Liver (tissue), 3 donors: ENCODE data around the gene IRF8.
A peak's percentile ranks its signal among the peaks of the same experiment; 100 is the strongest.

Source experiments
- EGR1 ChIP-seq, 2 donors: IDR thresholded peaks; 2 replicates each; pipeline ENCODE4 v1.6.1; 2016 to 2018; ENCODE audit warnings: antibody characterized with exemption in 2 of 2, low read depth in 2 of 2
- HNF4A ChIP-seq, 2 donors: conservative IDR thresholded peaks; 2 replicates each; pipeline ENCODE4 v1.6.1; 2016; ENCODE audit warnings: antibody characterized with exemption in 2 of 2, mild to moderate bottlenecking in 2 of 2
- HNF4G ChIP-seq: IDR thresholded peaks from 2 replicates; pipeline ENCODE4 v1.6.1; 2016; ENCODE audit warnings: antibody characterized with exemption
- JUND ChIP-seq, 2 donors: IDR thresholded peaks; 2 replicates each; pipeline ENCODE4 v1.6.1; 2016; ENCODE audit warnings: antibody characterized with exemption in 2 of 2
- SP1 ChIP-seq: IDR thresholded peaks from 2 replicates; pipeline ENCODE4 v1.6.1; 2018; ENCODE audit warnings: antibody characterized with exemption, mild to moderate bottlenecking
- YY1 ChIP-seq: IDR thresholded peaks from 2 replicates; pipeline ENCODE4 v1.6.1; 2016; ENCODE audit warnings: antibody characterized with exemption, mild to moderate bottlenecking
- TF ChIP-seq, protein P1 (sequence below): fragments of 150-350 bp; IDR thresholded peaks from 2 replicates; pipeline ENCODE4 v1.5.1; 2017; ENCODE audit warnings: improper control_type of control experiment, low read depth, low read length; ENCODE audit not compliant: missing input control
- TF ChIP-seq, protein P2 (sequence below): IDR thresholded peaks from 2 replicates; pipeline ENCODE4 v1.6.1; 2016; ENCODE audit warnings: antibody characterized with exemption, mild to moderate bottlenecking
- TF ChIP-seq, protein P3 (sequence below): IDR thresholded peaks from 2 replicates; pipeline ENCODE4 v1.6.1; 2016; ENCODE audit warnings: antibody characterized with exemption
- donor health status: healthy.
- donor health status: healthy.

DNA sequence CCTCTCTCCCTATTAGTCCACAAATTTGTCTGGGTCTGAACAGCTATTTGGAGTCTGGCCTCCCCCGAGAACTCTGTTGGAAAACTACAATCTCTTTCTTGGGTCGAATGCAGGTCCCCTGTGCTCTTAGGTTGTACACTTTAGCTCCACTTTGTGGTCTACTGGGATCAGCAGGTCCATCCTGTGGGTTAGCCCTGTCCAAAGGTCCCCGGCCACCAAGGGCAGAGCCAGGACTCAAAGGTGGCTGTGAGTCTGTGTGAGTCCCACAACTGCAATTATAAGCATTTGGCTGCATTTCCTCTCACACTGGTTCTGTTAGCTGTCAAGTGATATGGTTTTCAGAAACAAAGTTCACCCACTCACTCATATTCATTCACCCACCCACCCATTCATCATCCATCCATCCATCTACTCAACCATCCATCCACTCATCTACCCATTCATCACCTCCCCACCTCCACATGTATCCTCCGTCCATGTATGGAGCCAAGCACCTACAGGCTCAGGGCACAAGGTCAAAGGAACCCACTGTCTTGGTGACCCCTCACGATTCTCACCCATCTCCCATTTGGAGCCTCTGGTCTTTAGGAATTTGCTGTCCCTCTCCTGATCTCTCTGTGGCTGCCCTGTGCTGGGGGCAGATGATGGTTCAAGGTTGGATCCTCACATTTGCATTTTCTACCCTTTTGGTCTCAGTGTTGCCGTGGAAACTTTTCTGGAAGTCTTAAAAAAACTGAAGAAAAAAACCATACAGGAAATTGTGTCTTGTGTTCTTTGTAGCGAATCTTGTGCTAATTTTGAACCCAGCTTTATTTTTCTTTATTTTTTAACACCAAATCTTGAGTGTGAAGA, 45.8 kb downstream of the IRF8 start:
- TF ChIP-seq, protein P1, sequence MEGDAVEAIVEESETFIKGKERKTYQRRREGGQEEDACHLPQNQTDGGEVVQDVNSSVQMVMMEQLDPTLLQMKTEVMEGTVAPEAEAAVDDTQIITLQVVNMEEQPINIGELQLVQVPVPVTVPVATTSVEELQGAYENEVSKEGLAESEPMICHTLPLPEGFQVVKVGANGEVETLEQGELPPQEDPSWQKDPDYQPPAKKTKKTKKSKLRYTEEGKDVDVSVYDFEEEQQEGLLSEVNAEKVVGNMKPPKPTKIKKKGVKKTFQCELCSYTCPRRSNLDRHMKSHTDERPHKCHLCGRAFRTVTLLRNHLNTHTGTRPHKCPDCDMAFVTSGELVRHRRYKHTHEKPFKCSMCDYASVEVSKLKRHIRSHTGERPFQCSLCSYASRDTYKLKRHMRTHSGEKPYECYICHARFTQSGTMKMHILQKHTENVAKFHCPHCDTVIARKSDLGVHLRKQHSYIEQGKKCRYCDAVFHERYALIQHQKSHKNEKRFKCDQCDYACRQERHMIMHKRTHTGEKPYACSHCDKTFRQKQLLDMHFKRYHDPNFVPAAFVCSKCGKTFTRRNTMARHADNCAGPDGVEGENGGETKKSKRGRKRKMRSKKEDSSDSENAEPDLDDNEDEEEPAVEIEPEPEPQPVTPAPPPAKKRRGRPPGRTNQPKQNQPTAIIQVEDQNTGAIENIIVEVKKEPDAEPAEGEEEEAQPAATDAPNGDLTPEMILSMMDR, result no peak
- TF ChIP-seq SP1 (peak; percentile 82), HNF4G (peak; percentile 96), HNF4A (conservative IDR thresholded peaks at IDR 0.05) (peak; percentile 97 to 99), YY1 (peak; percentile 37), JUND (IDR thresholded peaks at IDR 0.05) (peak in 1 of 2 donors; percentile 44), EGR1 (IDR thresholded peaks at IDR 0.05; ENCODE audit: low read depth in 2 of 2) (no peak)
- TF ChIP-seq, protein P2, sequence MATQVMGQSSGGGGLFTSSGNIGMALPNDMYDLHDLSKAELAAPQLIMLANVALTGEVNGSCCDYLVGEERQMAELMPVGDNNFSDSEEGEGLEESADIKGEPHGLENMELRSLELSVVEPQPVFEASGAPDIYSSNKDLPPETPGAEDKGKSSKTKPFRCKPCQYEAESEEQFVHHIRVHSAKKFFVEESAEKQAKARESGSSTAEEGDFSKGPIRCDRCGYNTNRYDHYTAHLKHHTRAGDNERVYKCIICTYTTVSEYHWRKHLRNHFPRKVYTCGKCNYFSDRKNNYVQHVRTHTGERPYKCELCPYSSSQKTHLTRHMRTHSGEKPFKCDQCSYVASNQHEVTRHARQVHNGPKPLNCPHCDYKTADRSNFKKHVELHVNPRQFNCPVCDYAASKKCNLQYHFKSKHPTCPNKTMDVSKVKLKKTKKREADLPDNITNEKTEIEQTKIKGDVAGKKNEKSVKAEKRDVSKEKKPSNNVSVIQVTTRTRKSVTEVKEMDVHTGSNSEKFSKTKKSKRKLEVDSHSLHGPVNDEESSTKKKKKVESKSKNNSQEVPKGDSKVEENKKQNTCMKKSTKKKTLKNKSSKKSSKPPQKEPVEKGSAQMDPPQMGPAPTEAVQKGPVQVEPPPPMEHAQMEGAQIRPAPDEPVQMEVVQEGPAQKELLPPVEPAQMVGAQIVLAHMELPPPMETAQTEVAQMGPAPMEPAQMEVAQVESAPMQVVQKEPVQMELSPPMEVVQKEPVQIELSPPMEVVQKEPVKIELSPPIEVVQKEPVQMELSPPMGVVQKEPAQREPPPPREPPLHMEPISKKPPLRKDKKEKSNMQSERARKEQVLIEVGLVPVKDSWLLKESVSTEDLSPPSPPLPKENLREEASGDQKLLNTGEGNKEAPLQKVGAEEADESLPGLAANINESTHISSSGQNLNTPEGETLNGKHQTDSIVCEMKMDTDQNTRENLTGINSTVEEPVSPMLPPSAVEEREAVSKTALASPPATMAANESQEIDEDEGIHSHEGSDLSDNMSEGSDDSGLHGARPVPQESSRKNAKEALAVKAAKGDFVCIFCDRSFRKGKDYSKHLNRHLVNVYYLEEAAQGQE, result no peak
- TF ChIP-seq, protein P3, sequence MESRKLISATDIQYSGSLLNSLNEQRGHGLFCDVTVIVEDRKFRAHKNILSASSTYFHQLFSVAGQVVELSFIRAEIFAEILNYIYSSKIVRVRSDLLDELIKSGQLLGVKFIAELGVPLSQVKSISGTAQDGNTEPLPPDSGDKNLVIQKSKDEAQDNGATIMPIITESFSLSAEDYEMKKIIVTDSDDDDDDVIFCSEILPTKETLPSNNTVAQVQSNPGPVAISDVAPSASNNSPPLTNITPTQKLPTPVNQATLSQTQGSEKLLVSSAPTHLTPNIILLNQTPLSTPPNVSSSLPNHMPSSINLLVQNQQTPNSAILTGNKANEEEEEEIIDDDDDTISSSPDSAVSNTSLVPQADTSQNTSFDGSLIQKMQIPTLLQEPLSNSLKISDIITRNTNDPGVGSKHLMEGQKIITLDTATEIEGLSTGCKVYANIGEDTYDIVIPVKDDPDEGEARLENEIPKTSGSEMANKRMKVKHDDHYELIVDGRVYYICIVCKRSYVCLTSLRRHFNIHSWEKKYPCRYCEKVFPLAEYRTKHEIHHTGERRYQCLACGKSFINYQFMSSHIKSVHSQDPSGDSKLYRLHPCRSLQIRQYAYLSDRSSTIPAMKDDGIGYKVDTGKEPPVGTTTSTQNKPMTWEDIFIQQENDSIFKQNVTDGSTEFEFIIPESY, result no peak
